Stimulated activated naive CD4-positive, alpha-beta T cell (primary cell): ENCODE data around the gene DUSP3.

Source experiments
- DNase-seq, 6 experiments: peaks; one replicate each; lab custom pipeline; 2025; lab: John Stamatoyannopoulos, UW

DUSP3 gene

DNA sequence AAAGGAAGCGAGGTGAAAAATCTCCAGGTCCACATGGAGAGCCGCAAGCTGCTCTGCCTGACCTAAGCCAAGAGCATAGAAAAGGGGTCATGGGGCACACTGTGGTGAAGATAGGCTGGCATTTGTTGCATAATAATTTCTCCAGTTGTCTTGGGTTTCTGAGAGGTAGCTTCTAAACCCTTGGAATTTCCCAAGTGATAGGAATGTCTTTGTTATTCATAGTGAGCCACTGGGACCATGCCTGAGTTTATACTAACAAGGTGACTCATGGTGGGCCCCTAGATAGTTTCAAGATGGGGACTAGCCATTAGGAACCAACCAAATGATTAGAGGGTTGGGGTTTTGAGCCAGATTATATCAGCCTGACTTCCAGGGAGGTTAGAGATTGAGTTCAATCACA is 45.8 kb downstream of the DUSP3 start:
- no peak for DNase-seq

DNA sequence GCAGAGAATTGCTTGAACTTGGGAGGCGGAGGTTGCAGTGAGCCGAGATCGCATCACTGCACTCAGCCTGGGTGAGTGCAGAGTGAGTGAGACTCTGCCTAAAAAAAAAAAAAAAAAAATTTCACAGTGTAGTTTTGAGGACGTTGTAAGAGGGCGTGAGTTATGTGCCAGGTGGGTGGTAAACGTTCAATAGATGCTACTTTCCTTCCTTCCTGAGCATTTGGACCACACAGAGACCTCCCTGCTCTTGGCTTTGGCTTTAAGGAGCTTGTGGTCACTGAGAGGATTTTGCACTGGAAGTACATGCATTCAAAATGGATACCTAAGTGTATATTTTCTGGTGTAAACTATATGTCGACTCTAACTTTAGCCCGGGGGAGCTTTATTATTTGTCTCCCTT is 50.7 kb downstream of the DUSP3 start:
- DNase-seq, result no peak

DNA sequence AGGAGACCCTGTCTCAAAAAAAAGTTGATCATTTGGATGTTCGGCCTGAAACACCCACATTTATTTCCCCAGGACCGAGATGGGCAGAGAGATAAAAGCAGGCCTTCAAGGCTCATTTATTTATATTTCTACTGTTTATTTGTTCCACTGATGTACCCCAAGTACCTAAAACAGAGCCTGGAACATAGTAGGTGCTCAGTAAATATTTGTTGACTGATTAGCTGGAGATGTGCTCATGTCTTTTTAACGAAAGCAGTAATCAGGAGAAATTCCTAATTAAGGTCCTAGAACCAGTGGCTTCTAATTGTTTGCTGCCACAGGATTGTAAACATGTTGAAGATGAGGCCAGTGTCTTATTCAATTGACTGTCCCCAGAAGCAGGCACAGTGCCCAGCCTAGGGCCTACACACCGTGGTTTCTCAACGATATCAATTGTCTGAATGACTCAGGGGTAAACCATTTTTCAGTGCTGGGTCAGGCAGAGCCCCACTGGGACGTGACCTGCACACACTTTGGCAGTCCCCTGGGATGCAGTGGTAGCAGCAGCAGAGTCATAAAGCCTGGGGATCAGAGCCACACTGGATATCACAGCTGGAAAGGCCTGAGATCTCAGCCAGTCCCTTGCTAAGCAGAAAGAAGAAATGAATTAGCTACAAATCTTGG is 54.9 kb downstream of the DUSP3 start:
- DNase-seq, result no peak

DNA sequence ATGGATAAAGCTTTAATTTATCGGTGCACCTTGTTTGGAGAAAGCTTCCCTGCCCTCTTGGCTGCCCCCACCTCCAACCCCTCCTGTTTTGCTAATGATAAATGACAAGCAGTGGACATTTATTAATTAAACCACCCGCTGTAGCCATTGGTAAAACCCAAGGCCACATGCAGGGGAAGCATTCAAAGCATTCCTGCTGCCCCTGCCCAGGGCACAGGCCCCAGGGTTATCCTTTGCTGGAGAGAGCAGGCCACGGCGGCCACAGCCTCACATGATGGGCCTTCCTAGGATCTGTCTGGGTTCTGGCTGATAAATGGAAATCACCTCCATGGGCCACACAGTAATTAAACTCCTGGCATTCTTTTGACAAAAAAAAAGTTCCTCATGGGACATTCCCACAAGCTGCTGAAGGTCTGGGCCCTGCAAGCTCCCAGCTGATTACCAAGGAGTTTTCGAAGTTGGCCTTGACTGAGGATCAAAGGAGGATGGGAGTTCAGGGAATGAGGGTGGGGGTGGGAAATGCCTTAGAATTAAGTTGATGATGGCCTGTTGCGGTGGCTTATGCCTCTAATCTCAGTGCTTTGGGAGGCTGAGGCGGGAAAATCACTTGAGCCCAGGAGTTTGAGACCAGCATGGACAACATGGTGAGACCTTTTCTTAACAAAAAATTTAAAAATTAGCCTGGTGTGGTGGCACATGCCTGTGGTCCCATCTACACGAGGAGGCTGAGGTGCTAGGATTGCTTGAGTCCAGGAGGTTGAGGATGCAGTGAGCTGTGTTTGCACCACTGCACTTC is 55.7 kb downstream of the DUSP3 start:
- DNase-seq, result no peak

DNA sequence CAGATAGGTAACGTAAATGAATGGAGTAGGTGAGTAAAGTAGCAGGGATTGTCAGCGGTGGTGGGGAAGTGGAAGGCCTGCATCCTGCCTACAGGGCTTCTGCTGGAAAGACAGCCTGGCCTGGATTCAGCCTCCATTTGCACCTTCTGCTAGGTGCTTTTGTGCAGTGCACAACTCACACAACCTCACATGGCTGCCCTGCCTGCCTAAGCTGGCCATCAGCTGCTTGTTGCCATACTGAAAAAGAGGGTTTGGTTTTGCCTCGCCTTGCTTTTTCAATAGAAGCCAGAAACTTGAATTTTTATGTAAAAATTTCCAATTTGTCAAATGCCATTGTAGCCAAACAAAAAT is 56.5 kb downstream of the DUSP3 start:
- DNase-seq, result no peak

DNA sequence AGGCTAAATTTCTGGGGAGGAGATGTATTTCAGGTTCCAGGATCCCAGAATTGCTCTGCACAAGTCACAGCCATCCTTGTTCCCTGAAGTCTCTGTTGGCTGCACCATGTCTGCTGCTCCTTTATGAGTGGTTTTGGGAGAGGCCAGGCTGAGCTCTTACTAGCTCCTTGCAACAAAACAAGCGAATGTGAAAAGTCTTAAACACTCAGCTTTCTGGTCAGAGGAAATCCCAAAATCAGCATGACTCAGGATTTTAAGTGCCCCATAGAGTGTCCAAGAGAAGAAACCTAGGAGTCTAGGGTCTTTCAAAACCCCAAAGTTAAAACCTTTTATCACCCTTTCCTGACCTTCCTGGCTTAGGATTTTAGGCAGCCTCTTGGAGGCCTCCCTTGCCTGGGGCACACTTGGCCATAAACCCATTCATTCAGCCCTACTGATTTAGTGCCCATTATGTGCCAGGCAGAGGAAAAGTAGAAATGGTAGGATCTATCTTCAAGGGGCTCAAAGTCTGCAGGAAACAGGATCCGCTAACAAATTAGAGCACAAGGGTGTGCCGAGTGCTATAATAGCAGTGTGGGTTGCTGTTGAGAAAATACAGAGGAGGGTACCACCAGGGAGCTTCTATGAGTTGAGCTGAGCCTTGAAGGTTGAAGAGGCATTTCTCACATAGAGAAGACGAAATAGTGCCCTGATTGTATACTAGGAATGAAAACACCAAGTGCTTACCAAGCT is 57.1 kb downstream of the DUSP3 start:
- DNase-seq, result no peak

DNA sequence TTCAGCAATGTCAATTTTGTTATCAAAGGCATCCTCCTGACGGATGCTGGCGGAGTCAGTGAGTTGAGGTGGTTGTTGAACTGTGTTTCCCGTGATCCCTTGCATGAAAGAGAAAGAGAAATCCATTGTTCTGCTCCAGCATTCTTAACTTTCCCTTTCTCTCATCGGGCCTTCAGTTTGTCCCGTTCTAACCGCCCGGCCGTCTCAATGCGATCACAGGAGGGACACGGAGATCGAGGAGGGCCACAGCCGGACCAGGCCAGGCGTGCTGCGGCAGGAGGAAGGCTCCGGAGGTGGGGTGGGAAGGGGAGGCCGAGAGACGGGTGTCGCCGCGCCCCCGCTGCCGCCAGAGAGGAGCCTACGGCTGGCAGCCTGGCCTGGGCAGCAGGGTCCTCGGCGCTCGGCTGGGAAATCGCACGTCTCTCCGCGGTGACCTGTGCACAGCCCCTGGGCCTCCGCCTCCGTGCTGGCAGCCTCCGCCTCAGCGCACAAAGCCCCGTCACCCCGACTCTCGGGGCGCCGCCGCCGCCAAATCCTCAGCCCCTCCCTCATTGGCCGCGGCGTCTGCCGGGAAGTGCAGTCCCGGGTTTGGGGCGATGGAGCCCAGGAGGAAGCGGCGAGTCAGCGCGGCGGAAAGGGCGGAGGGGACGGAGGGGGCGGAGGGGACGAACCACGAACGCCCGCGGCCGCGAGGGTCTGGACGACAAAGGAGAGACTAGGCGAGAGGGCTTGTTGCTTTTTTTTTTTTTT is 58.3 kb downstream of the DUSP3 start:
- peak; percentile 36 to 82 (median 66) for DNase-seq

DNA sequence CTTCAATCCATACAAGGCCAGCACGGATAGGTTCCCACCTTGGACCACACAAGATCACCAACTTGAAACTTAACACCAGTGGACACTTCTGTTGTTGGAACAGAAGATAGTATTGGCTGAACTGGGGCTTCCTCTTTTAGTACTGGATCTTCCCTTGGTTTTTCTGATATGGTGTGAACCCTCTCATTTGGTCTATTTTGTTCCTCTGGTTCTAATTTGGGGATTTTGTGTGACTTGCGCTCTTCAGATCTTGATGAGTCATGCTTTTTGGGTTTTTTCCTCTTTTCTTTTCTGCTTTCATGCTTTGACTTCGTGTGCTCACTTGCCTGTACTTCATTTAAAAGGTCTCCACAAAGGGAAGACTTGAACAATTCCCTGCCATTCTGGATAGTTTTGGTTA is 59.2 kb downstream of the DUSP3 start:
- no peak for DNase-seq

DNA sequence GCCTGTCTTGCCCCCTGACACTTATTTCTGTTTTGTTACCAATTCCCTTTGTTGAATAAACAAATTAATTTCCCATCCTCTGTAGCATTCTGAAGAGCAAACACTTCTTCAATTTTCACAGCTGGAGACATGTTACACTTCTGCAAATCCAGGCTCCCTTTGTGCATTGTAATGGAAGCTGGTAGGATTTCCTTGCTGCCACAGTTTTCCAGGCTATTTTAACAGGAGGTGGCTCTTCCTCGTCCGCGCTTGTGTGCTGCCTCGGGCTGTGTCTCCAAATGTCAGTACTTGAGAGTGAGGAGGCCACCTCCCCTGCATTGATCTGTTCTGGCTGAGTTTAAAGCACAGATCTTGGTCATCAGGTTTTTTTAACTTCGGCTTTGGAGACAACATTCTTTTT is 60.2 kb downstream of the DUSP3 start:
- no peak for DNase-seq

DNA sequence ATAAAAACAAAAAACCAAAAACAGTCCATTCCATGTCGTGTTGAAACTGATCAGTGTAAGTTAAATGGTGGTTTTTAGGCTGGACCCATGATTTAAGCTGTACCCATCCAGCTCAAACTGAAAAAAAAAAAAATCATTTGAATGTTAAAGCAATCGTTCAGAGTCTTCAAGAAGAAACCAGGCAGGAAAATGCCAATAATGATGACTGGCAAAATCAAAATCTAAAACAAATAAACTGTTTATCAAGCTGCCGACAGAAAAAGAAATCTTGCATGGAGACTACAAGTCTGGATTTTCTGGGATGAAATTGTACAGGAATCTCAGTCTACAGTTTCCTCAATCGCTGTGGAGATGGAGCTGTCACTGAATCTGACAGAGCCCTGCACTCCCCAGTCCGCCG is 60.9 kb downstream of the DUSP3 start:
- no peak for DNase-seq
